A673 (cell line): ENCODE measurements around the gene CYS1. TPM values are rescaled to one million over a fixed set of nuclear protein-coding genes. Genes with fewer than 3 reads are reported as not detected.
"Not testable (repeated sequence)": the region's sequence is repeated elsewhere in the genome, so short reads cannot be mapped to it uniquely, and the experiment has no call there.

Experiments used
- BruUV-seq: library from RNA; stranded (reverse); fragments of 400-500 nt; replicated peaks from 2 replicates; lab custom pipeline; 2021; lab: Mats Ljungman, UMichigan
- CTCF ChIA-PET: fragments of 300-600 bp; sonication (Branson Sonifier 250); formaldehyde crosslinking; loops from one replicate; lab custom pipeline; 2022; ENCODE audit warnings: antibody characterized with exemption; lab: Charles Lee
- POLR2A ChIA-PET: fragments of 300-600 bp; sonication (Branson Sonifier 250); formaldehyde crosslinking; loops from one replicate; lab custom pipeline; 2022; ENCODE audit warnings: antibody characterized with exemption; ENCODE audit not compliant: low non-redundant PET; lab: Charles Lee
- DNase-seq: peaks from one replicate; pipeline ENCODE4 v3.0.0-alpha.2; 2015; ENCODE audit warnings: low spot score
- H3K27ac ChIP-seq: fragments of 200-600 bp; sonication (generic); 2 replicates; pipeline ENCODE4 v1.5.1; 2016; ENCODE audit warnings: mixed run types, low read depth, mild to moderate bottlenecking, mixed read lengths, antibody characterized with exemption, low read length; ENCODE audit not compliant: poor library complexity, severe bottlenecking
- H3K27me3 ChIP-seq: fragments of 200-600 bp; sonication (generic); replicated peaks from 2 replicates; pipeline ENCODE4 v1.6.1; 2017; ENCODE audit warnings: mixed run types, low read depth, mild to moderate bottlenecking, mixed read lengths, antibody characterized with exemption, low read length; ENCODE audit not compliant: insufficient read depth, poor library complexity
- H3K36me3 ChIP-seq: fragments of 200-600 bp; sonication (generic); 2 replicates; pipeline ENCODE4 v1.6.1; 2016; ENCODE audit warnings: mixed run types, mild to moderate bottlenecking, mixed read lengths, antibody characterized with exemption, low read length; ENCODE audit not compliant: insufficient read depth, poor library complexity, severe bottlenecking
- H3K4me1 ChIP-seq: fragments of 200-600 bp; sonication (generic); 2 replicates; pipeline ENCODE4 v1.6.1; 2017; ENCODE audit warnings: mixed run types, mild to moderate bottlenecking, mixed read lengths, antibody characterized with exemption, low read length; ENCODE audit not compliant: insufficient read depth, poor library complexity, severe bottlenecking
- H3K4me3 ChIP-seq: fragments of 200-600 bp; sonication (generic); 2 replicates; pipeline ENCODE4 v1.5.1; 2016; ENCODE audit warnings: low read depth, mixed run types, mild to moderate bottlenecking, mixed read lengths, low read length; ENCODE audit not compliant: poor library complexity, severe bottlenecking
- H3K9me3 ChIP-seq: fragments of 200-600 bp; sonication (generic); 2 replicates; pipeline ENCODE4 v1.6.1; 2016; ENCODE audit warnings: mixed run types, low read depth, mild to moderate bottlenecking, mixed read lengths, antibody characterized with exemption, low read length; ENCODE audit not compliant: poor library complexity, severe bottlenecking
- CTCF ChIP-seq: fragments of 300-800, 200-600 bp; sonication (generic); conservative IDR thresholded peaks from 2 replicates; pipeline ENCODE4 v1.5.1; 2017; ENCODE audit warnings: low read depth, mild to moderate bottlenecking, antibody characterized with exemption, low read length, moderate library complexity, mixed read lengths
- EZH2 ChIP-seq: fragments of 200-600 bp; sonication (generic); IDR thresholded peaks from 2 replicates; pipeline ENCODE4 v1.6.1; 2017; ENCODE audit warnings: borderline replicate concordance, low read depth, mild to moderate bottlenecking, mixed read lengths, antibody characterized with exemption, low read length; ENCODE audit not compliant: poor library complexity, severe bottlenecking
- intact Hi-C: fragments of 100-400 bp; cut with micrococcal nuclease; formaldehyde crosslinking; loops from one replicate; pipeline ENCODE4 v1.10.0; 2022; ENCODE audit not compliant: unreplicated experiment
- total RNA-seq: library from RNA; stranded (reverse); gene quantifications from 2 replicates; pipeline ENCODE4 v1.2.3, GENCODE V29; 2021

CYS1 gene
- total RNA-seq, 1 experiment from 2014 or later = not detected

- Histone ChIP-seq H3K4me3 (no peak overlapping the region), H3K4me1 (no peaks in the 10 kb centered on the region), H3K27ac (no peak overlapping the region), H3K27me3 (no peaks in the 10 kb centered on the region), H3K36me3 (no peaks in the 10 kb centered on the region), H3K9me3 (no peaks in the 10 kb centered on the region)
- POLR2A ChIA-PET = no interaction called here
- no TSS peak for BruUV-seq
- intact Hi-C loops = no loop called here
- no peak for DNase-seq
- TF ChIP-seq EZH2 (no peak), CTCF (no peak)
- CTCF ChIA-PET = no interaction called here
Measured at GRCh38 chr2:10094271-10094814, 14.1 kb upstream of the CYS1 start.

GRCh38 chr2:10091889-10092244 is 11.7 kb upstream of the CYS1 start:
- BruUV-seq, DNase-seq, H3K36me3 ChIP-seq, intact Hi-C loops, H3K27me3 ChIP-seq, CTCF ChIA-PET, H3K9me3 ChIP-seq, H3K4me3 ChIP-seq, H3K27ac ChIP-seq, POLR2A ChIA-PET, H3K4me1 ChIP-seq: not testable (repeated sequence)

DNA sequence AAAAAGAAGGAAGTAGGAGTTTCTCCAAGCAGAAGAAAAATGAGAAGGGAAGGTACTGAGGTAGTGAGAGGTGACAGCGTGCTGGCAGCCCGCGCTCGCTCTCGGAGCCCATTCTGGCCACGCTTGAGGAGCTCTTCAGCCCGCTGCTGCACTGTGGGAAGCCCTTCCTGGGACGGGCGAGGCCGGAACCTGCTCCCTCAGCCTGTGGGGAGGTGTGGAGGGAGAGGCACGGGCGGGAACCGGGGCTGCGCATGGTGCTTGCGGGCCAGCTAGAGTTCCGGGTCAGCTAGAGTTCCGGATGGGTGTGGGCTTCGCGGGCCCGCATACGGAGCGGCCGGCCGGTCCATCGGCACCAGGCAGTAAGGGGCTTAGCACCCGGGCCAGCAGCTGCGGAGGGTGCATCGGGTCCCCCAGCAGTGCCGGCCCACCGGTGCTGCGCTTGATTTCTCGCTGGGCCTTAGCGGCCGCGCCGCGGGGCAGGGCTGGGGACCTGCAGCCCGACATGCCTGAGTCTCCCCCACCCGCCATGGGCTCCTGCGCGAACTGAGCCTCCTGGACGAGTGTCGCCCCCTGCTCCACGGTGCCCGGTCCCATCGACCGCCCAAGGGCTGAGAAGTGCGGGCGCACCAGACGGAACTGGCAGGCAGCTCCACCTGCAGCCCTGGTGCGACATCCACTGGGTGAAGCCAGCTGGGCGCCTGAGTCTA is 11.1 kb upstream of the CYS1 start:
- Histone ChIP-seq H3K27me3 (no peaks in the 10 kb centered on the region), H3K9me3 (no peaks in the 10 kb centered on the region), H3K36me3 (no peaks in the 10 kb centered on the region), H3K27ac (no peak overlapping the region), H3K4me1 (no peaks in the 10 kb centered on the region), H3K4me3 (no peak overlapping the region)
- no TSS peak for BruUV-seq
- POLR2A ChIA-PET = no interaction called here
- intact Hi-C loops = no loop called here
- TF ChIP-seq CTCF = no peak
- no peak for TF ChIP-seq EZH2
- CTCF ChIA-PET = no interaction called here
- no peak for DNase-seq
